Fibroblast of lung (primary cell): ENCODE data around the gene ZSCAN32. TPM values are rescaled to one million over a fixed set of nuclear protein-coding genes. Genes with fewer than 3 reads are reported as not detected.

Source experiments
- DNase-seq, 2 donors: peaks; one replicate each; pipeline versions ENCODE4 v3.0.0 to v3.0.0-alpha.2; 2010; ENCODE audit warnings: low read depth in 2 of 2
- H2AFZ ChIP-seq: 2 replicates; pipeline ENCODE4 v1.5.1; 2012; ENCODE audit warnings: low read length, control low read depth, inconsistent platforms
- H3K27ac ChIP-seq: 2 replicates; pipeline ENCODE4 v1.5.1; 2011; ENCODE audit warnings: low read length, control low read depth; ENCODE audit not compliant: insufficient read depth
- H3K27me3 ChIP-seq: 2 replicates; pipeline ENCODE4 v1.5.1; 2011; ENCODE audit warnings: mild to moderate bottlenecking, low read length; ENCODE audit not compliant: control insufficient read depth, insufficient read depth
- H3K36me3 ChIP-seq: 2 replicates; pipeline ENCODE4 v1.5.1; 2011; ENCODE audit warnings: low read length; ENCODE audit not compliant: control insufficient read depth, insufficient read depth
- H3K4me1 ChIP-seq: 2 replicates; pipeline ENCODE4 v1.5.1; 2011; ENCODE audit warnings: low read length; ENCODE audit not compliant: control insufficient read depth, insufficient read depth; ENCODE audit errors: extremely low read depth
- H3K4me2 ChIP-seq: 2 replicates; pipeline ENCODE4 v1.5.1; 2011; ENCODE audit warnings: low read length, control low read depth; ENCODE audit not compliant: insufficient read depth; ENCODE audit errors: extremely low read depth
- H3K4me3 ChIP-seq, 4 experiments: fragments of 200-600 bp in 1 of 4; sonication (generic) in 1 of 4; replicated peaks in 1 of 4; 2 replicates each; pipeline ENCODE4 v1.5.1; 2011 to 2016; ENCODE audit warnings: low read length in 4 of 4, low read depth in 3 of 4, mild to moderate bottlenecking in 3 of 4, control low read depth in 2 of 4, inconsistent platforms in 1 of 4, mixed read lengths in 1 of 4; ENCODE audit not compliant: insufficient read depth in 1 of 4; ENCODE audit errors: control extremely low read depth in 1 of 4
- H3K79me2 ChIP-seq: 2 replicates; pipeline ENCODE4 v1.5.1; 2012; ENCODE audit warnings: mild to moderate bottlenecking, low read length, inconsistent platforms; ENCODE audit not compliant: control insufficient read depth, insufficient read depth
- H3K9ac ChIP-seq: 2 replicates; pipeline ENCODE4 v1.5.1; 2011; ENCODE audit warnings: mild to moderate bottlenecking, low read length, control low read depth; ENCODE audit not compliant: insufficient read depth
- H3K9me3 ChIP-seq: 2 replicates; pipeline ENCODE4 v1.5.1; 2012; ENCODE audit warnings: low read depth, low read length; ENCODE audit not compliant: control insufficient read depth, insufficient read depth
- H4K20me1 ChIP-seq: 2 replicates; pipeline ENCODE4 v1.5.1; 2011; ENCODE audit warnings: low read length; ENCODE audit not compliant: control insufficient read depth, insufficient read depth; ENCODE audit errors: extremely low read depth
- CTCF ChIP-seq, 2 donors: IDR thresholded peaks in 1 of 2; conservative IDR thresholded peaks in 1 of 2; 1 replicate in 1 of 2; 2 replicates in 1 of 2; pipeline ENCODE4 v1.5.1; 2011 to 2012; ENCODE audit warnings: low read length in 2 of 2, control low read depth in 1 of 2, inconsistent platforms in 1 of 2, low read depth in 1 of 2, mild to moderate bottlenecking in 1 of 2
- EZH2 ChIP-seq: IDR thresholded peaks from 2 replicates; pipeline ENCODE4 v1.5.1; 2012; ENCODE audit warnings: low read length, control low read depth, mild to moderate bottlenecking; ENCODE audit errors: missing control alignments
- polyA plus RNA-seq, 2 donors: library from polyadenylated mRNA; depleted of rRNA in 1 of 2; stranded (reverse) in 1 of 2; unstranded in 1 of 2; fragments of >200 nt; gene quantifications; 2 replicates each; pipeline ENCODE4 v1.2.1, GENCODE V29; 2011 to 2012; ENCODE audit warnings: missing spikeins in 1 of 2
- total RNA-seq: library from RNA; depleted of rRNA; stranded (reverse); fragments of >200 nt; gene quantifications from 2 replicates; pipeline ENCODE4 v1.2.1, GENCODE V29; 2014

The ZSCAN32 gene
- total and polyA plus RNA-seq, 2 donors (not counting 1 experiment from before 2014, with no cell fraction given), result 13.7 to 14.1 TPM

DNA sequence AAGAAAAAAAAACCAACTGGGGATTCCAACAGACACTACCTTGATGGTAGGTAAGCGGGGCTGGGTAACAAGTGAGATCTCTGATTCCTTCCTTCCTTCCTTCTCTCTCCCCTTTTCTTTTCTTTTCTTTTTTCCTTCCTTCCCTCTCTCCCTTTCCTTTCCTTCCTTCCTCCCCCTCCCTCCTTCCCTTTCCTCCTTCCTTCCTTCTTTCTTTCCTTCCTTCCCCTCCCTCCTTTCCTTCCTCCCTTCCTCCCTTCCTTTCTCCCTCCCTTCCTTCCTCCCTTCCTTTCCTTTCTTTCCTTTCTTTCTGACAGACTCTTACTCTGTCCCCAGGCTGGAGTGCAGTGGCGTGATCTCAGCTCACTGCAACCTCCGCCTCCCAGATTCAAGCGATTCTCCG lies 25.1 kb downstream of the ZSCAN32 start:
- H3K4me3 ChIP-seq, result no peak overlapping the region
- no peaks in the 10 kb centered on the region for H4K20me1 ChIP-seq
- no peak for DNase-seq
- no peak overlapping the region for H3K9ac ChIP-seq
- no peaks in the 10 kb centered on the region for H3K36me3 ChIP-seq
- H3K4me2 ChIP-seq, result no peak overlapping the region
- no peak for TF ChIP-seq EZH2
- TF ChIP-seq CTCF (conservative IDR thresholded peaks at IDR 0.05 in 1 of 2, IDR thresholded peaks at IDR 0.05 in 1 of 2; ENCODE audit: low read depth in 1 of 2, low read length in 2 of 2), result no peak
- no peak overlapping the region for H2AFZ ChIP-seq
- no peaks in the 10 kb centered on the region for H3K79me2 ChIP-seq
- H3K9me3 ChIP-seq, result no peaks in the 10 kb centered on the region
- H3K4me1 ChIP-seq, result no peaks in the 10 kb centered on the region
- H3K27me3 ChIP-seq, result no peaks in the 10 kb centered on the region
- no peak overlapping the region for H3K27ac ChIP-seq

DNA sequence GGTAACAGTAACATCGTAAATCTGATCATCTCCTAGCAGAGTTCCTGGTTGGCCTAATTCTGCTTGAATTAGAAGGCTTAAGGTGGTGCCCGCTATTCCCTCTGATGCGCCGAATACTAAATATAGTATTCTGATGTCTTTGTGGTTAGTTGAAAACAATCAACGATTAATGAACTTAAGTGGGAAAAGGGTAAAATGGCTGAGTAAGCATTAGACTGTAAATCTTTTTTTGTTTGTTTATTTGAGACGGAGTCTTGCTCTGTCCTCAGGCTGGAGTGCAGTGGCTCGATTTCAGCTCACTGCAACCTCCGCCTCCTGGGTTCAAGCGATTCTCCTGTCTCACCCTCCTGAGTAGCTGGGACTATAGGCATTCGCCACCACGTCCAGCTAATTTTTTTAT lies 31.7 kb downstream of the ZSCAN32 start:
- no peaks in the 10 kb centered on the region for H3K4me1 ChIP-seq
- H4K20me1 ChIP-seq, result no peaks in the 10 kb centered on the region
- H3K27me3 ChIP-seq, result no peaks in the 10 kb centered on the region
- no peak overlapping the region for H3K9ac ChIP-seq
- DNase-seq, result no peak
- no peaks in the 10 kb centered on the region for H3K79me2 ChIP-seq
- no peak overlapping the region for H3K27ac ChIP-seq
- no peak overlapping the region for H3K4me3 ChIP-seq
- H3K36me3 ChIP-seq, result no peaks in the 10 kb centered on the region
- H2AFZ ChIP-seq, result no peak overlapping the region
- no peak for TF ChIP-seq CTCF (conservative IDR thresholded peaks at IDR 0.05 in 1 of 2, IDR thresholded peaks at IDR 0.05 in 1 of 2; ENCODE audit: low read depth in 1 of 2, low read length in 2 of 2)
- no peak for TF ChIP-seq EZH2
- H3K4me2 ChIP-seq, result no peak overlapping the region
- no peaks in the 10 kb centered on the region for H3K9me3 ChIP-seq

- H2AFZ ChIP-seq, result peak overlapping the region; percentile 89
- no peaks in the 10 kb centered on the region for H3K79me2 ChIP-seq
- no peaks in the 10 kb centered on the region for H3K36me3 ChIP-seq
- H4K20me1 ChIP-seq, result no peaks in the 10 kb centered on the region
- H3K27me3 ChIP-seq, result no peaks in the 10 kb centered on the region
- H3K27ac ChIP-seq, result peak overlapping the region; percentile 94
- peak overlapping the region; percentile 66 for H3K4me2 ChIP-seq
- peak overlapping the region; percentile 74 for H3K9ac ChIP-seq
- H3K4me1 ChIP-seq, result no peaks in the 10 kb centered on the region
- no peak for TF ChIP-seq CTCF (conservative IDR thresholded peaks at IDR 0.05 in 1 of 2, IDR thresholded peaks at IDR 0.05 in 1 of 2; ENCODE audit: low read depth in 1 of 2, low read length in 2 of 2)
- TF ChIP-seq EZH2, result no peak
- DNase-seq, result peak; percentile 97
- H3K9me3 ChIP-seq, result no peaks in the 10 kb centered on the region
- H3K4me3 ChIP-seq, result peak overlapping the region; percentile 54 to 78 (median 72)
Measured at GRCh38 chr16:3364774-3365427, 35.9 kb downstream of the ZSCAN32 start.
